GM19035 (cell line): Measurements from ENCODE around the gene ELMO1.
A peak's percentile ranks its signal among the peaks of the same experiment; 100 is the strongest.

Experiments used
- ATAC-seq: cut with Tn5 transposase; IDR thresholded peaks from one replicate; pipeline ENCODE4 v1.9.1; 2021; ENCODE audit not compliant: unreplicated experiment

Gene ELMO1

DNA sequence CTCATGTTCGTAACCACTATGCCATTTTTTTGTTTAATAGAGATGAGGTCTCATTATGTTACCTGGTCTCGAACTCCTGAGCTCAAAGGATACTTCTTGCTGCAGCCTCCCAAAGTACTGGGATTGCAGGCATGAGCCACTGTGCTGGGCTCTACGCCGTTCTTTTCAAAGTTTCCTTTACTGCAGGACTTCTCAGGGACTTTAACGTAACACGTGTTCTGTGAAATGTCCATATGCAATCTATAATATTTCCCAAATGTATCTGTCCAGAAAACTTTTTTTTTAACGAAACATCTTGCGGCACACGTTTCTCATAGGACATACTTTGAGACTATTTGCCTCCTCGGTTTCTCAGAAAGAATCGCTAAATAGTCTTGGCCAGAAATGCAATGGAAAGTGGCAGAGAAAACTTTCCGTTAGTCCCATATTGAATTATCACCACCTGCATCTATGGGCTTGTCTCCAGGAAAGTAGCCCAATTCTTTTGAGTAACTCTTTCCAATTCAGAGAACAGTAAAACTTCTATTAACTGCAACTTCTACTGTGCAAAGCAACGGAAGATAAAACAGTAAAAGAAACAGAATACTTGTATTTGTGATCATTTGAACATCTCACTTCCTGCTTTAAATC is 96.3 kb downstream of the ELMO1 start:
- ATAC-seq = no peak

DNA sequence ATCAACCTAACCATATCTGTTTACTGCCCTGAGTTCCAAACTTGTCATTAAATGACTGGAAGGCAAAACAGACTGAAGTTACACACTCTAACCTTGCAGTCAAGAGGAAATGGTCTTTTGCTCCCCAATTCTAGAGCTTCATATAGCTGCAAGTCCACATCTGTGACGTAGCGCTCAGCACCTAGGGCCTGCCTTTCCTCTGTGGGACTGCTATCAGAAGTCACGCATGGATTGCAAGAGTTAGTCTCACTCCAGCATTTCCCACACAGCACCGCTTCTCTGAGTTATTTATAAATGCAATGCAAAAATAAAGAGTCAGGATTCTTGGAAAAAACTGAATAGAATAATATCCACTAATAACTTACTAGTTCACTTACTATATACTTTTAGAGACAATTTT is 96.9 kb downstream of the ELMO1 start:
- ATAC-seq = no peak

DNA sequence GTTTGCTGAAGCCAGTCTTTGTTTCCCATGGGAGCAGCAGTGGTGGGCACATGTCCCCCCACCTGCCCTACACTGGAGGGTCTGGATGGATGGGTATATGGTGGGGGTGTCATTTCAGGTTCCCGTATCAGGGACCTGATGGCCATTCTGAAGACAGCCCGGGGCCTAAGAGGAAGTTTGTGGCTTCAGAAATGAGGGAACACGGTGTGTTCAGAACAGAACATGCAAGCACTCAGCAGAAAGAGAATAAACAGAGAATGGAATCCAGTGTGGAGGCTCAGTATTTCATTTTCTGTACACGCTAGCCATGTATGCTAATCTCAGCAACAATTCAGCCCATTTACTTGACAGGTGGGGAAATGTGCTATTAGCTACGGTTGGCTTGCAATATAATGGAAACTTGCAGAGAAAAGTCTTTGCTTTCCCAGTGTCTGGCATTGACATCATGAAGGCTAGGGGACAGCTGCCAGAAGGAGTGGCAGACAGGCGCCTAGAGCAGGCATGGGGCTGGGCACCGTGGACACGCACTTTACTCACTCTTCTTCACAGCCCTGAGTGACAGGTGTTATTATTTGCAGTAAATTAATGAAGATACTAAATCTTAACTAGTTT is 98.6 kb downstream of the ELMO1 start:
- peak; percentile 60 for ATAC-seq

GRCh38 chr7:37348982-37349381 is 99.7 kb downstream of the ELMO1 start:
- no peak for ATAC-seq

DNA sequence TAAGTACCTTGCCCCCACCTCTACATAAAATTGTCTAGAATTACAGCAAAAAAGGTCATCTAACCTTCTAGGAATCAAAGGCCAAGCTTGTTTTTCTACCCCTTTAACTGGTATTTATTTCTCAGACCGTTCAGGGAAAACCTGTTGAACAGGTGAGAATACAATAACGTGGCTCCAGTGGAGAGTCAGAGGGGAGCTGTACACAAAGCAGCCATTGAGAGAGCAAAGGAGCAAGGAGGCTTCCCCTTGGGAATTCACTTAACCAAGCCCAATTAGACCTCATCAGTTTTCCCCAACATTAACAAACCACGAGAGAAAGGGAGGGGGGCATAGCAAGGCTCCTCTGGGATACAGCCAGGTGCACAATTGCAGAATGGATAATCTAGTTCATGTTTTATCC is 101.9 kb downstream of the ELMO1 start:
- no peak for ATAC-seq

GRCh38 chr7:37344886-37345579 is 103.6 kb downstream of the ELMO1 start:
- peak; percentile 21 for ATAC-seq

GRCh38 chr7:37342688-37343471 is 105.8 kb downstream of the ELMO1 start:
- ATAC-seq = peak; percentile 60

DNA sequence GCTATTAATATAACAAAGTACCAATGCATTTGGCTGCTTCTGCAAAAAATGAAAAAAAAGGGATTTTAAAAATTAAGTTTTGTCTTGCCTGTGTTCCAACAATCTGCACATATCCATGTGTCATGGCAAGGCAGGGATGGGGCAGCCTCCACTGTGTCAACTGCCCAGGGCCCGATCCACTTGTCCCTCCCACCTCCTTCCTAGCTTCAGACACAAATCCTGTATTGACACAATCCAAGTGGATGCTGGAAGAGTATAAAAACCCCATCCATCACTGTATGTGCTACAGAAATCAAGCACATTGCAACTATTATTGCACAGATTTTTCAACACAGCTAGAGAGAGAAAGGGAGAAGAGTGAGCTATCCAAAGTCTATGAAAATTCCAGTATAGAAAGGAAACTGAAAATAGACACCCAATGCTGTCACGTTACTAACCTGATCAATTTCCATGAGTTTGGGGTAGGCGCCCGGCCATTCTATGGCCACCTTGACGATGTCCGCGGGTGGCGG is 106.4 kb downstream of the ELMO1 start:
- ATAC-seq = no peak

DNA sequence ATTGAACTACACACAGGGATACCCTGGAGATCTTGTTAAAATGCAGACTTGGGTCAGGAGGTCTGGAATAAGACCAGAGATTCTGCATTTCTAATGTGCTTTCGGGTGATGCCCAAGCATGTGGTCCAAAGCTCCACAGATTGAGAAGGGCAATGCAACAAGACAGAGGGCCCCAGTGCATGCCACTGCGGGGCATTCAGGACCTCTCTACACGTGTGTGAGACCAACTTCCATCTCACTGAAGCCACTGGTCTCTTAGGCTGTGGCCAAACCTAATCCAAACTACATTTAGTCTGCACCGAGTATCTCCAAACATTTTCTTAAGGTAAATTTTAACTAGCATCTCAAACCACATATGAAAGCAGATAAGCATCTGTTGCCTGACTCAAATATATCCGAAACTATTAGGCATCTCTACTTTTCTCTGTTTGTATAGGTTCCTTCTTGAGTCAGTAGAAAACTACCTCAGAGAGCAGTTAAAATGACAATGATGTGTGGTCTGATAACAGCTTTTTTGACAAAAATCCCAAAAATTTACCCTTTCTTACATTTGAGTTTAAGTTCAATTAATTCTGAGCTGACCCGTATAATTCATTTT is 107.5 kb downstream of the ELMO1 start:
- peak; percentile 37 for ATAC-seq

- no peak for ATAC-seq
Observed at GRCh38 chr7:37338966-37339365, 109.7 kb downstream of the ELMO1 start.

- no peak for ATAC-seq
Observed at GRCh38 chr7:37337522-37337921, 111.1 kb downstream of the ELMO1 start.

- ATAC-seq = peak; percentile 95
Observed at GRCh38 chr7:37336259-37336658, 112.4 kb downstream of the ELMO1 start.

GRCh38 chr7:37333075-37333474 is 115.6 kb downstream of the ELMO1 start:
- ATAC-seq = no peak

DNA sequence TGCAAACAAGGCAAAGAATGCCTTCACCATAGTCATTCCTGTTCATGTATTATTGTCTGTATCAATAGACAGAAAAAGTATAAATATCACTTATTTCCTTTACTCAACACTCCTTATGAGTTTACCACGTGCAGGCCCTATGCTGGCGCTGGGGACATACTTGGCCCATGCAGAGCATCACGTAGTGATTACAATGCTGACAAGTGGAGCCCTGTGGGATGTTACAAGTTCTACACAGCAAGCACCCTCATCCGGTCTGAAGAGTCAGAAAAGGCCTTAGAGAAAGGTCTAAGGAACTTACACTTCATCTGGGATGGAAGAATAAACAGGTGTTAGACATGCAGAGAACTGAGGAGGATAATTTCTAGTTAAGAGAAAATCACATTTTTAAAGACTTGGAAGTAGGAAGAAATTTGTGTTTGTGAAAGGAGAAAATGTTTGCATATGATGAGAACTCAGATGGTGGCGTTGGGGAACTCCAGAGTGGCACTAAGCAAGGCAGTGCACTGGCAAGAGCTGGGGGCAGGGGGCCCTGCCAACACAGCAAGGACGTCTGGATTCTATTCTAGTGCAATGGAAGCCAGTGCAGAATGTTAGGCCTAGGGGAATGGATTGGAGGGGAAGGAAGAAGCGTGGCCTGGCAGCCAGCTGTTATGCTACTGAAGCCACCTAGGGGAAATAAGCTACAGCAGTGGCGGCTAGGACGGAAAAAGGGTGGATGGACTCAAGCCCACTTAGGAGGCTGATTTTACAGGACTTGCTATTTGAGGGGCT is 116.2 kb downstream of the ELMO1 start:
- no peak for ATAC-seq

DNA sequence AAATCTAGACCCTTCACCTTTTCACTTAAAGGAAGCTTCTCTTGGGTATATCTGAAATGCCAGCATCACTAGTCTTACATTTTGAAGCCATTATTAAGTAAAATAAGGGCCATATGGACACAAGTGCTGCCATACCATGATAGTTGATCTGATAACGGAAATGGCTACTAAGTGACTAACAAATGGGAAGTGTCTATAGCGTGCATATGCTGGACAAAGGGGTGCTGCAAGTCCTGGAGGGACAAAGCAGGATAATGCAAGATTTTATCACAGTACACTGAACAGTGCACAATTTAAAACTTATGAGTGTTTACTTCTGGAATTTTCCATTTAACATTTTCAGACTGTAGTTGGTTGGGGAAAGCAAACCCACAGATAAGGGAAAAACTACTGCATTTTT is 117.9 kb downstream of the ELMO1 start:
- ATAC-seq = no peak

DNA sequence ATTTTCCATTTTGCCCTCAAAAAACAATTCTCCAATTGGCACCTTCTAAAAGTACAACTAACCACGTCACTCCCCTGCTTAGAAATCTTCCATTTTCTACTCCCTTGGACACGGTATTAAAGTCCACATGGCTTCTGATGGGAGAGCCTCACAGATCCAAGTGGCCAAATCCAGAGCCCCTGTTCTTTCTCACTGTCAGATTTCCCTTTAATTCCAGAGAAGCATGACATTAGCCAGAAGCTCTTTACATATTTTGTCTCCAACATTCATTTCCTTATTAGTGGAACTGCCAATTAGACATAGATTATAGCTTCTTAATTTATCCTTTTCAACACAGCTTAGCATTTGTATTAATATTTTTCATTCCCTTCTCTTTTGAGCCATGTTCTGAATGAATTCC is 118.7 kb downstream of the ELMO1 start:
- ATAC-seq = no peak

- no peak for ATAC-seq
Observed at GRCh38 chr7:37327288-37327687, 121.4 kb downstream of the ELMO1 start.

GRCh38 chr7:37323966-37324365 is 124.7 kb downstream of the ELMO1 start:
- no peak for ATAC-seq

DNA sequence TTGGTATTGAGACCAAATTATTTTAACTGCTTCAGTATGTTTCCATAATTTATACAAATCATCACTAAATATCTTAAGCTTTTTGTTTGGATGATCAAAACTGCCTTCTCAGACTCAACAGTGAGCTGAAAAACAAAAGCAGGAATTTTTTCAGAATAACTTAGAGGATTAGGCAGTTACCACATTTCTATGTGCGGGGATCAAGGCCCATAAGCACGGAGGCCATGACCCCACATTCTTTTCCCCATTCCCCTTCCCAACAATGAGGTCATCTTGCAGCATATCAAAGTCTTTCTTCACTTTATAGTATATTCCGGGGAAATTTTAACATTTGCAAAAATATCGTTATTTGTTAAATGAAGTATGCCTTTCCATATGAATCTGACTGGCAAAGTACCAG is 125.8 kb downstream of the ELMO1 start:
- ATAC-seq = no peak

DNA sequence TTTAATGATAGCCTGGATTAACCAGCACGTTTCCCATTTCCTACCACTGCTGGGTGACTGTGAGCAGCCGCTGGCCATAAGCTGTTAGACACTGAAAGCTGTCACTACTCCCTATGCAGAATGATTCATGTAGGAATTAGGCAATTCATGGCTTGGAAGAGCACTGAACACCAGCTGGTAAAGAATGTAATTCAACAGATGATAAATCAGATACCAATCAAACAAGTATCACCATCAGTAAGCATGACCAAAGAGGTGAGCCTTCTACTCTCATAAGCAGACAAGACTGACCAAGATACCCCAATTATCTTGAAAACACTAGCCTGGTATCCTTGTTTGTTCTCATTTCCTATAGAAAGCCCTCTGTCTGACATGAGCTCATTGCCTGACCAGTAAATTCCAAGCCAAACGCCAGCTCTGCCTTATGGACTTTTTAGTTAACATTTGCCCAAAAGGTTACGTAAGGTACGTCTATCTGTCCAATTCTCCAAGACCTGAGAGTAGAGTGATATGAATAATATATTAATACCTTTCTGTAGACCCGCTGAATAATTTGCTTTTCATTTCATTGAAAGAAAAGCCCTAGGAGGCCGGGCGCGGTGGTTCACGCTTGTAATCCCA is 127.7 kb downstream of the ELMO1 start:
- ATAC-seq = no peak
